HEK293 (cell line): ENCODE measurements around the gene CPNE8.

Experiments
- CTCF ChIA-PET: fragments of 350-600 bp; formaldehyde crosslinking; extraction: SDS; loops from one replicate; lab custom pipeline; 2021; ENCODE audit warnings: antibody characterized with exemption; lab: Yijun Ruan, JAX
- POLR2A ChIA-PET: fragments of 300-600 bp; formaldehyde crosslinking; extraction: SDS; loops from one replicate; lab custom pipeline; 2020; ENCODE audit warnings: antibody characterized with exemption, inconsistent platforms; lab: Yijun Ruan, JAX
- H3K27ac ChIP-seq: fragments of 200-500 bp; sonication (Bioruptor generic); 2 replicates; pipeline ENCODE4 v1.5.1; 2014; ENCODE audit warnings: low read depth, low read length, control low read depth, inconsistent platforms; ENCODE audit errors: extremely low read depth
- H3K36me3 ChIP-seq, 2 experiments: fragments of 200-500 bp in 1 of 2; sonication (Bioruptor generic) in 1 of 2; 1 replicate in 1 of 2; 2 replicates in 1 of 2; pipeline ENCODE4 v1.5.1; 2014 to 2017; ENCODE audit warnings: inconsistent platforms in 2 of 2, low read length in 2 of 2; ENCODE audit not compliant: control insufficient read depth in 2 of 2, insufficient read depth in 1 of 2
- H3K4me1 ChIP-seq: fragments of 200-500 bp; sonication (Bioruptor generic); 2 replicates; pipeline ENCODE4 v1.5.1; 2014; ENCODE audit warnings: mild to moderate bottlenecking, low read length, inconsistent platforms; ENCODE audit not compliant: control insufficient read depth, insufficient read depth
- H3K4me3 ChIP-seq: 2 replicates; pipeline ENCODE4 v1.5.1; 2011; ENCODE audit warnings: low read depth, mild to moderate bottlenecking, control low read depth, low read length, moderate library complexity
- H3K9me3 ChIP-seq: fragments of 200-500 bp; sonication (Bioruptor generic); 2 replicates; pipeline ENCODE4 v1.5.1; 2014; ENCODE audit warnings: low read depth, low read length, inconsistent platforms; ENCODE audit not compliant: control insufficient read depth, insufficient read depth
- ATF2 ChIP-seq: fragments of 450-650 bp; formaldehyde crosslinking; IDR thresholded peaks from 2 replicates; pipeline ENCODE4 v1.5.1; 2016; ENCODE audit warnings: missing biosample characterization, missing genetic modification characterization, low read depth
- GLI2 ChIP-seq: fragments of 450-650 bp; formaldehyde crosslinking; IDR thresholded peaks from 2 replicates; pipeline ENCODE4; 2017; ENCODE audit warnings: missing biosample characterization, missing genetic modification characterization, low read depth, borderline replicate concordance
- HOXD13 ChIP-seq: sonication (generic); formaldehyde crosslinking; IDR thresholded peaks from 2 replicates; pipeline ENCODE4 v1.8.0; 2022; ENCODE audit warnings: missing genetic modification reagents, borderline replicate concordance
- KLF17 ChIP-seq: fragments of 450-650 bp; formaldehyde crosslinking; IDR thresholded peaks from 2 replicates; pipeline ENCODE4 v1.5.1; 2016; ENCODE audit warnings: missing biosample characterization, missing genetic modification characterization
- KLF8 ChIP-seq: fragments of 450-650 bp; formaldehyde crosslinking; IDR thresholded peaks from 2 replicates; pipeline ENCODE4 v1.5.1; 2016; ENCODE audit warnings: missing biosample characterization, missing genetic modification characterization
- ZNF138 ChIP-seq: fragments of 450-650 bp; formaldehyde crosslinking; IDR thresholded peaks from 2 replicates; pipeline ENCODE4 v1.5.1; 2016; ENCODE audit warnings: missing biosample characterization, missing genetic modification characterization, borderline replicate concordance
- ZNF184 ChIP-seq: fragments of 450-650 bp; IDR thresholded peaks from 2 replicates; pipeline ENCODE4 v1.5.1; 2018; ENCODE audit warnings: missing biosample characterization, mild to moderate bottlenecking, missing genetic modification characterization
- ZNF24 ChIP-seq: fragments of 450-650 bp; formaldehyde crosslinking; IDR thresholded peaks from 2 replicates; pipeline ENCODE4 v1.5.1; 2016; ENCODE audit warnings: missing biosample characterization, missing genetic modification characterization
- ZNF26 ChIP-seq: fragments of 450-650 bp; formaldehyde crosslinking; IDR thresholded peaks from 2 replicates; pipeline ENCODE4 v1.5.1; 2016; ENCODE audit warnings: missing biosample characterization, missing genetic modification characterization
- ZNF292 ChIP-seq: fragments of 450-650 bp; formaldehyde crosslinking; IDR thresholded peaks from 2 replicates; pipeline ENCODE4 v1.5.1; 2016; ENCODE audit warnings: low read depth, missing biosample characterization, missing genetic modification characterization, borderline replicate concordance
- ZNF37A ChIP-seq: fragments of 450-650 bp; IDR thresholded peaks from 2 replicates; pipeline ENCODE4 v1.5.1; 2018; ENCODE audit warnings: missing biosample characterization, missing genetic modification characterization
- ZNF416 ChIP-seq: fragments of 450-650 bp; formaldehyde crosslinking; IDR thresholded peaks from 2 replicates; pipeline ENCODE4 v1.5.1; 2016; ENCODE audit warnings: missing biosample characterization, missing genetic modification characterization
- ZNF473 ChIP-seq: fragments of 450-650 bp; formaldehyde crosslinking; IDR thresholded peaks from 2 replicates; pipeline ENCODE4 v1.5.1; 2017; ENCODE audit warnings: missing biosample characterization, missing genetic modification characterization
- ZNF510 ChIP-seq: fragments of 450-650 bp; formaldehyde crosslinking; IDR thresholded peaks from 2 replicates; pipeline ENCODE4 v1.5.1; 2018; ENCODE audit warnings: mild to moderate bottlenecking, missing genetic modification characterization, missing biosample characterization; ENCODE audit not compliant: insufficient replicate concordance
- ZNF610 ChIP-seq: fragments of 450-650 bp; formaldehyde crosslinking; IDR thresholded peaks from 2 replicates; pipeline ENCODE4 v1.5.1; 2016; ENCODE audit warnings: missing biosample characterization, missing genetic modification characterization, borderline replicate concordance
- ZNF660 ChIP-seq: fragments of 450-650 bp; IDR thresholded peaks from 2 replicates; pipeline ENCODE4 v1.5.1; 2018; ENCODE audit warnings: missing biosample characterization, mild to moderate bottlenecking, missing genetic modification characterization
- ZNF692 ChIP-seq: fragments of 450-650 bp; formaldehyde crosslinking; IDR thresholded peaks from 2 replicates; pipeline ENCODE4 v1.5.1; 2016; ENCODE audit warnings: missing biosample characterization, missing genetic modification characterization
- ZSCAN16 ChIP-seq: fragments of 450-650 bp; formaldehyde crosslinking; IDR thresholded peaks from 2 replicates; pipeline ENCODE4 v1.5.1; 2016; ENCODE audit warnings: missing biosample characterization, missing genetic modification characterization
- ZSCAN30 ChIP-seq: fragments of 450-650 bp; IDR thresholded peaks from 2 replicates; pipeline ENCODE4 v1.5.1; 2018; ENCODE audit warnings: missing biosample characterization, mild to moderate bottlenecking, missing genetic modification characterization, moderate library complexity

The CPNE8 gene

GRCh38 chr12:38817942-38818341 is 87.4 kb downstream of the CPNE8 start:
- CTCF ChIA-PET: no interaction called here
- Histone ChIP-seq H3K27ac (no peak overlapping the region), H3K36me3 (no peaks in the 10 kb centered on the region), H3K4me3 (no peak overlapping the region), H3K4me1 (no peaks in the 10 kb centered on the region), H3K9me3 (no peaks in the 10 kb centered on the region)
- POLR2A ChIA-PET: no interaction called here
- TF ChIP-seq ATF2 (tag by site-specific recombination): no peak
- no peak for TF ChIP-seq ZSCAN30 (tag by site-specific recombination)
- no peak for TF ChIP-seq ZNF510 (tag by site-specific recombination)
- TF ChIP-seq ZNF138: no peak
- no peak for TF ChIP-seq ZNF292
- no peak for TF ChIP-seq GLI2 (tag by site-specific recombination)
- TF ChIP-seq ZNF660 (tag by site-specific recombination): no peak
- TF ChIP-seq ZNF37A (tag by site-specific recombination): no peak
- no peak for TF ChIP-seq ZNF610 (tag by site-specific recombination)
- TF ChIP-seq ZNF24: no peak
- TF ChIP-seq KLF17 (tag by site-specific recombination): no peak

GRCh38 chr12:38813923-38814322 is 91.5 kb downstream of the CPNE8 start:
- Histone ChIP-seq H3K27ac (no peak overlapping the region), H3K4me1 (no peaks in the 10 kb centered on the region), H3K4me3 (no peak overlapping the region), H3K9me3 (no peaks in the 10 kb centered on the region), H3K36me3 (no peaks in the 10 kb centered on the region; a peak in 1 of 3 replicates)
- no peak for TF ChIP-seq ZNF510 (tag by site-specific recombination)
- TF ChIP-seq ZSCAN16 (tag by site-specific recombination): no peak
- TF ChIP-seq ZNF473 (tag by site-specific recombination): no peak
- no peak for TF ChIP-seq ZNF692
- no peak for TF ChIP-seq ZNF26 (tag by site-specific recombination)
- no peak for TF ChIP-seq HOXD13 (CRISPR knock-in tag)
- no peak for TF ChIP-seq ZNF416 (tag by site-specific recombination)
- ChIA-PET POLR2A (no interaction called here), CTCF (no interaction called here)

GRCh38 chr12:38811814-38812356 is 93.5 kb downstream of the CPNE8 start:
- H3K4me3 ChIP-seq: no peak overlapping the region
- ChIA-PET POLR2A (no interaction called here), CTCF (no interaction called here)
- H3K36me3 ChIP-seq: no peaks in the 10 kb centered on the region; a peak in 1 of 3 replicates
- no peak for TF ChIP-seq KLF8 (tag by site-specific recombination)
- peak; percentile 78 for TF ChIP-seq ATF2 (tag by site-specific recombination)
- TF ChIP-seq ZNF184 (tag by site-specific recombination): peak; percentile 96
- H3K27ac ChIP-seq: no peak overlapping the region
- H3K9me3 ChIP-seq: no peaks in the 10 kb centered on the region
- H3K4me1 ChIP-seq: no peaks in the 10 kb centered on the region
